Left kidney (tissue), 2 donors: Measurements from ENCODE around the gene NKAPL. TPM values are rescaled to one million over a fixed set of nuclear protein-coding genes. Genes with fewer than 3 reads are reported as not detected.
"Not testable (repeated sequence)": the region's sequence is repeated elsewhere in the genome, so short reads cannot be mapped to it uniquely, and the experiment has no call there.

Experiments used
- DNase-seq: peaks from one replicate; pipeline ENCODE4 v3.0.0-alpha.2; 2013
- polyA plus RNA-seq: library from polyadenylated mRNA; unstranded; fragments of 120-200 nt; gene quantifications from one replicate; pipeline ENCODE4 v1.2.1, GENCODE V29; 2013; ENCODE audit not compliant: insufficient read length

Gene NKAPL
- polyA plus RNA-seq, 1 donor = 2.9 TPM

DNA sequence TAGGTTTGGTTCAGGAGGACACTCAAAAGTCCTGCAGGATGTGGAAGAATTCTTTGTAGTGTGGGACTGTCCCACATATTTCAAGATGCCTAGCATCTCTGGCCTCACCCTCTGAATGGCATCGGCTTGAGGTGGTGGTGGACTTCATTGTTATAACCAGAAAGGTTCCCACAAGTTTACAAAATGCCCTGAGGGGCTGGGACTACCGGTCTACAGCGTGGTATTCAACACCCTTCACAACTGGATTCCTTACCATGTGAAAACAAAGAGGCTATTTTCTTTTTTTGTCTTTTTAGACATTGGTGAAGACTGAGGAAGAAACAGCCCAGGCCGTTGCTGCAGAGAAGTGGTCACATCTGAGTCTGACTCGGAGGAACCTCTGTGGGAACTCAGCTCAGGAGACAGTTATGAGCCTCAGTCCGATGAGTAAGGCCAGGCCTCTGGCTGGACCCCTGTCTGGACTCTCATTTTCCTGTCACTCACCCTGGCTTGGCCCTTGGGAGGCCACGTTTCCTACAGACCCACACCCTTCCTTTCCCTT is 37.5 kb downstream of the NKAPL start:
- DNase-seq = no peak

DNA sequence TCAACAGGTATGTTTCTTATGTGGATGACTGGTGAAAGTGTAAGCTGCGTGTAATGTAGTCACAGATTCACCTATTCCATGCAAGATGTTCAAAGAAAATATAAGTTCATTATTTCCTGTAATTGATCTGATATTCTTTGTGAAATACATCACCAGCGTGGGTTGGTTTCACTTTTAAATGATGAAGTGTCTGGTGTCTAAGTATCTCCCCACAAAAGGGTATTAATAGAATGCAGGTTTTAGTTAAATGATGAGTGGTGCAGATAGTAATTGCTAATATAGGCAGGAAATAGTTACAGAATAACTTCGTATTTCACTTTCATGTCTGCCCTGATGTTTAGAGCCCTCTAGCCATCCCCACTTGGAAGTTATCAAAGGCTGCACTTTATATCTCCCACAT is 44.5 kb downstream of the NKAPL start:
- no peak for DNase-seq

DNA sequence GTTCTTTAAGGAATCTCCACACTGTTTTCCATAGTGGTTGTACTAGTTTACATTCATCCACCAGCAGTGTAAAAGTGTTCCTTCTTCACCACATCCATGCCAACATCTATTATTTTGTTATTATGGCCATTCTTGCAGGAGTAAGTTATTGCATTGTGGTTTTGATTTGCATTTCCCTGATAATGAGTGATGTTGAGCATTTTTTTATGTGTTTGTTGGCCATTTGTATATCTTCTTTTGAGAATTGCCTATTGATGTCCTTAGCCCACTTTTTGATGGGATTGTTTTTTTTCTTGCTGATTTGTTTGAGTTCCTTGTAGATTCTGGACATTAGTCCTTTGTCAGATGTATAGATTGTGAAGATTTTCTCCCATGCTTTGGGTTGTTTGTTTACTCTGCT is 47.3 kb downstream of the NKAPL start:
- DNase-seq = not testable (repeated sequence)

Other genes starting within 250 kb of the NKAPL start
- 4.9 TPM for gene ZNF165, start 178.7 kb upstream of the NKAPL start, polyA plus RNA-seq
- gene ZSCAN16, start 134.7 kb upstream of the NKAPL start, polyA plus RNA-seq = 13.1 TPM
- 53.5 TPM for gene ZKSCAN8, start 117.4 kb upstream of the NKAPL start, polyA plus RNA-seq
- gene ZSCAN9, start 34.0 kb upstream of the NKAPL start, polyA plus RNA-seq = 42.1 TPM
- gene ZKSCAN4, start 7.0 kb upstream of the NKAPL start, polyA plus RNA-seq = 11.6 TPM
- gene ZSCAN26, start 7.8 kb downstream of the NKAPL start, polyA plus RNA-seq = 47.8 TPM
- gene PGBD1, start 22.3 kb downstream of the NKAPL start, polyA plus RNA-seq = 13.4 TPM
- 12.0 TPM for gene ZSCAN31, start 76.9 kb downstream of the NKAPL start, polyA plus RNA-seq
- gene ZKSCAN3, start 90.7 kb downstream of the NKAPL start, polyA plus RNA-seq = 13.1 TPM
- 17.0 TPM for gene ZSCAN12, start 140.4 kb downstream of the NKAPL start, polyA plus RNA-seq
- 16.5 TPM for gene ZSCAN23, start 184.2 kb downstream of the NKAPL start, polyA plus RNA-seq